Heart left ventricle (tissue), 13 donors: ENCODE data around the gene STK32C.

Experiments
- POLR2A ChIP-seq, 2 donors: fragments of 450-650 bp; IDR thresholded peaks; one replicate each; pipeline ENCODE4 v1.6.1; 2017; ENCODE audit warnings: antibody characterized with exemption in 2 of 2, mild to moderate bottlenecking in 2 of 2, moderate library complexity in 2 of 2
- TF ChIP-seq, protein P1 (sequence below), 12 donors: fragments of 200-600 bp; sonication (generic) in 4 of 12; IDR thresholded peaks; one replicate each; pipeline versions ENCODE4 v1.5.0 to v1.8.0; 2018 to 2022; ENCODE audit warnings: antibody characterized with exemption in 12 of 12, mild to moderate bottlenecking in 5 of 12
- donor health status: ischemic (EF 13 %, LVEDD 7.1; RV severe dilation, severe dysfunction).
- donor health status: DM: no; HTN: yes; CAD: no.
- donor health status: DM: no; HTN: no; CAD: no.
- donor health status: ischemic (EF 25% LVEDD 6.9; RV normal size, moderate dysfunction).
- donor health status: ischemic (EF 25% LVEDD 5.7; RV mildly dilated, moderate dysfunction).
- donor health status: ischemic (EF 35%, LVEDD 5.7; RV mildly dilated, moderate dysfunction).
- donor health status: nonischemic (EF 11% LVEDD 7.7; RV severe dilation, severe dysfunction).
- donor health status: DM: yes; HTN: yes; CAD: no.
- donor health status: PGD.
- donor health status: ischemic (EF 29% LVEDD 5.4; RV normal size, mild dysfunction).
- donor health status: nonischemic (EF 23%, LVEDD 6.1; RV moderate dilation, normal function).

DNA sequence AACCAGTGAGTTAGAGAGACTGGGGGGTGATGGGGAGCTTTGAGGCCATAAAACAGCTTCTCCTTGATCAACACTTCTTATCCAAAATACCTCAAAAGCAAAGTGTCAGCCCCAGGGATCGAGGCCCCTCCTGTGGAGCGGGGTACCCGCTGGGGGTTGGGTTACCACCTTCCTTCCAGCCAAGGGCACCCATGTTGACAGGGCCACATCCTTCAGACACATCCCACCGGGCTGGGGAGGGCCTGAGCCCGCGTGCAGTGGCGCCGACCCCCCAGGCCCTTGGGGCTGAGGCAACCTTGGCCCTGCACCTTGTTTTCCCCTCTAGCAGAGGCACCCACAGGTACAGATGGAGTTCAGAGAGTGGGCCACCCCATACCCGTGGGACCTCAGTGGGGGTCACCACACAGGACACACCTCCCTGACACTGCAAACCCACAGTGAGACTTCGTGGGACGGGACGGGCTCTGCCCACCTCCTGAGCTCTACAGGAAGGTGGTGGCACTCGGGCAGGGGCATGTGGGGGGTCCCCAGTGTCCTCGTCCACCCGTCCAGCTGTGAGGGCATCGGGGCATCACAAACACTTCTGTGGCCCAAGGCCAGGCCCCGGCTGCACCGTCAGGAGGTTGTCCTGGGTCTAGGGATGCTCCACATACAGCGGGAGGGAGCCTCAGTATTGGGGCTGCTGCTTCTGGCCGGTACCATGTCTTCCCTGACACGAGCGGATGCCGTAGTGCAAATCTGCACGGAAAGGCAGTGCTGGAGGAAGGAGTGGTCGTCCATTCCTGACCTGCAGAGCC lies 110.3 kb downstream of the STK32C start:
- TF ChIP-seq, protein P1, sequence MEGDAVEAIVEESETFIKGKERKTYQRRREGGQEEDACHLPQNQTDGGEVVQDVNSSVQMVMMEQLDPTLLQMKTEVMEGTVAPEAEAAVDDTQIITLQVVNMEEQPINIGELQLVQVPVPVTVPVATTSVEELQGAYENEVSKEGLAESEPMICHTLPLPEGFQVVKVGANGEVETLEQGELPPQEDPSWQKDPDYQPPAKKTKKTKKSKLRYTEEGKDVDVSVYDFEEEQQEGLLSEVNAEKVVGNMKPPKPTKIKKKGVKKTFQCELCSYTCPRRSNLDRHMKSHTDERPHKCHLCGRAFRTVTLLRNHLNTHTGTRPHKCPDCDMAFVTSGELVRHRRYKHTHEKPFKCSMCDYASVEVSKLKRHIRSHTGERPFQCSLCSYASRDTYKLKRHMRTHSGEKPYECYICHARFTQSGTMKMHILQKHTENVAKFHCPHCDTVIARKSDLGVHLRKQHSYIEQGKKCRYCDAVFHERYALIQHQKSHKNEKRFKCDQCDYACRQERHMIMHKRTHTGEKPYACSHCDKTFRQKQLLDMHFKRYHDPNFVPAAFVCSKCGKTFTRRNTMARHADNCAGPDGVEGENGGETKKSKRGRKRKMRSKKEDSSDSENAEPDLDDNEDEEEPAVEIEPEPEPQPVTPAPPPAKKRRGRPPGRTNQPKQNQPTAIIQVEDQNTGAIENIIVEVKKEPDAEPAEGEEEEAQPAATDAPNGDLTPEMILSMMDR (IDR thresholded peaks at IDR 0.05), result no peak
- no peak for TF ChIP-seq POLR2A (IDR thresholded peaks at IDR 0.05)
